HG02610 (cell line): ENCODE data around the gene QPCT.

Source experiments
- ATAC-seq: cut with Tn5 transposase; IDR thresholded peaks from one replicate; pipeline ENCODE4 v1.9.1; 2021; ENCODE audit warnings: mild to moderate bottlenecking, moderate library complexity; ENCODE audit not compliant: unreplicated experiment

QPCT gene

GRCh38 chr2:37324786-37325624 lies 19.4 kb upstream of the QPCT start, which contains the start of gene PRKD3:
TSS of gene PRKD3 (minus strand) at chr2:37324833. CDS start at chr2:37316524, 8,309 bp downstream.
- peak; percentile 77 for ATAC-seq

GRCh38 chr2:37325625-37326071 lies 18.8 kb upstream of the QPCT start:
- ATAC-seq = no peak

GRCh38 chr2:37326285-37326684 lies 18.1 kb upstream of the QPCT start:
- ATAC-seq = no peak

GRCh38 chr2:37326866-37327634 lies 17.4 kb upstream of the QPCT start:
- ATAC-seq = no peak

GRCh38 chr2:37330681-37331080 lies 13.7 kb upstream of the QPCT start:
- ATAC-seq = no peak

GRCh38 chr2:37332560-37332959 lies 11.9 kb upstream of the QPCT start:
- ATAC-seq = no peak

- ATAC-seq = no peak
These were observed 11.2 kb upstream of the QPCT start for GRCh38 chr2:37333256-37333655.

- no peak for ATAC-seq
These were observed 8.8 kb upstream of the QPCT start for GRCh38 chr2:37335604-37336003.

GRCh38 chr2:37337620-37338280 lies 6.7 kb upstream of the QPCT start:
- ATAC-seq = no peak

- ATAC-seq = no peak
These were observed 5.5 kb upstream of the QPCT start for GRCh38 chr2:37338933-37339332.

- ATAC-seq = no peak
These were observed 3.8 kb upstream of the QPCT start for GRCh38 chr2:37340637-37341036.

GRCh38 chr2:37342591-37343220 lies 1.7 kb upstream of the QPCT start:
- ATAC-seq = no peak

- no peak for ATAC-seq
These were observed 644 bp upstream of the QPCT start for GRCh38 chr2:37343537-37344434.

GRCh38 chr2:37348155-37348554 lies 3.7 kb downstream of the QPCT start:
- ATAC-seq = no peak

- ATAC-seq = no peak
These were observed 4.9 kb downstream of the QPCT start for GRCh38 chr2:37349231-37349860.

GRCh38 chr2:37350034-37350433 lies 5.6 kb downstream of the QPCT start:
- peak; percentile 68 for ATAC-seq

GRCh38 chr2:37354531-37354930 lies 10.1 kb downstream of the QPCT start:
- ATAC-seq = no peak

GRCh38 chr2:37355735-37356134 lies 11.3 kb downstream of the QPCT start:
- no peak for ATAC-seq

GRCh38 chr2:37356299-37356698 lies 11.9 kb downstream of the QPCT start:
- no peak for ATAC-seq
